ENCODE results near the gene IQSEC3. TPM values are rescaled to one million over a fixed set of nuclear protein-coding genes. Genes with fewer than 3 reads are reported as not detected.

IQSEC3 gene
- total and polyA plus RNA-seq, 4 donors: 0.29 to 7.5 (median 1.5) TPM

DNA sequence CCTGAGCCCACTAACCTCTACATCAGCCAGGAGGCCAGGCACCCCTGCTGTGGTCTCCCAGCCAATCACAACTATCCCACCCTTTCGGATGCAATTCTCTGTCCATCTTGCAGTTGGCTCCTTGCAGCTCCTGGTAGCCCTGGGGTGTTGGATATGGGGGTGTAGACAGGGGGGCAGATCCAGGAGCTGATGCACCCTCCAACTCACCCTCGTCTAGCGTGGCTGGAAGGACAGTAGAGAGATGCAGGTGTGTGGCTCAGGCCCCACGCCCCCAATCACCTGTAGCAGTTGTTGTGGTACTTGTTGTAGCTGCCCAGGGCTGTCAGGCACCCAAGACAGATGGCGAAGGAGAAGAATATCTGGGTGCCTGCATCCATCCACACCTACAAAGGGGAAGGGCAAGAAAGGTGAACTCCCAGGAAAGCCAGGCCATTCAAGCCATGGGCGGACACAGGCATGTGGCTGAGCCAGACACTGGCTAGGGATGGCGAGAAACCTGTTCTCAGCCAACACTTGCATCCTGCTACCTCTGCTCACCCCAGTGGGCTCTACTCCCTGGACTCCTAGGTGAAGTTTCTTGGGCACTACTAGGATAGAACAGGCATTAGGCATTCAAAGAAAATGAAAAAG is 160.8 kb downstream of the IQSEC3 start:
- WGBS, 2 donors: 90 to 91% methylated on average over 7 of the region's 7 CpGs
- no peak for DNase-seq
- no peak overlapping the region for H3K27ac ChIP-seq (ENCODE audit: low read depth in 1 of 2, low read length in 1 of 2)
- no peak overlapping the region for H3K9ac ChIP-seq (ENCODE audit: insufficient read depth in 1 of 2, low read length in 2 of 2)
- H3K9me3 ChIP-seq (ENCODE audit: control insufficient read depth in 4 of 4, insufficient read depth in 3 of 4, low read length in 3 of 4): no peaks in the 10 kb centered on the region
- no peak for ATAC-seq (ENCODE audit: insufficient read depth, low FRiP score)
- no peaks in the 10 kb centered on the region for H3K27me3 ChIP-seq (ENCODE audit: control insufficient read depth in 3 of 3, insufficient read depth in 3 of 3, low read length in 2 of 3)
- H3K4me1 ChIP-seq (ENCODE audit: control insufficient read depth in 5 of 5, insufficient read depth in 5 of 5, low read length in 5 of 5): no peaks in the 10 kb centered on the region
- no peak for TF ChIP-seq CTCF (IDR thresholded peaks at IDR 0.05; ENCODE audit: control extremely low read depth, extremely low read depth)
- H3K4me3 ChIP-seq: no peak overlapping the region
- H3K36me3 ChIP-seq (ENCODE audit: control insufficient read depth in 4 of 4, insufficient read depth in 4 of 4, low read length in 4 of 4): no peaks in the 10 kb centered on the region

Other genes with a start within 250 kb of the IQSEC3 start
- 1 to 10 TPM; 4.1 to 4.5 TPM for gene SLC6A12, start 147.4 kb downstream of the IQSEC3 start, total RNA-seq
- gene SLC6A12, start 147.4 kb downstream of the IQSEC3 start, polyA plus RNA-seq: 1 to 10 TPM; 1.7 to 2.1 TPM
- gene SLC6A13, start 196.1 kb downstream of the IQSEC3 start, total RNA-seq: 1 to 10 TPM; 1.1 to 2.4 TPM
- gene SLC6A13, start 196.1 kb downstream of the IQSEC3 start, polyA plus RNA-seq: 1 to 10 TPM in 1 of 2 donors, under 1 TPM in 1; 0.46 to 1.0 TPM